Spleen (tissue), 7 donors: ENCODE results near the gene TTLL6.

ENCODE experiments used
- CTCF ChIP-seq, 11 experiments: fragments of 200-600 bp in 7 of 11; fragments of 450-650 bp in 4 of 11; sonication (generic) in 4 of 11; IDR thresholded peaks in 8 of 11; conservative IDR thresholded peaks in 3 of 11; 1 replicate in 7 of 11; 2 replicates in 4 of 11; pipeline versions ENCODE4 v1.4.0 to v1.8.0; 2016 to 2021; ENCODE audit warnings: antibody characterized with exemption in 11 of 11, inconsistent platforms in 4 of 11, mild to moderate bottlenecking in 1 of 11
- POLR2A ChIP-seq, 3 donors: fragments of 450-650 bp; IDR thresholded peaks; one replicate each; pipeline ENCODE4 v1.5.1; 2017; ENCODE audit warnings: antibody characterized with exemption in 3 of 3, mild to moderate bottlenecking in 1 of 3
- POLR2AphosphoS5 ChIP-seq, 3 donors: sonication (generic); formaldehyde crosslinking; IDR thresholded peaks; one replicate each; pipeline ENCODE4 v1.5.1; 2017; ENCODE audit warnings: antibody characterized with exemption in 3 of 3
- donor health status: DM: no; HTN: no; CAD: no; lungs with moderate emphysema.
- donor health status: DM: no; HTN: no; CAD: no.
- donor health status: DM: no; HTN: no; CAD: no.

GRCh38 chr17:48740537-48740936 lies 76.5 kb downstream of the TTLL6 start:
- no peak for TF ChIP-seq CTCF (IDR thresholded peaks at IDR 0.05 in 8 of 11, conservative IDR thresholded peaks at IDR 0.05 in 3 of 11)
- no peak for TF ChIP-seq POLR2A (IDR thresholded peaks at IDR 0.05)
- TF ChIP-seq POLR2AphosphoS5 (IDR thresholded peaks at IDR 0.05): no peak
